ENCODE data around the gene MVB12B.
"Not testable (repeated sequence)": the region's sequence is repeated elsewhere in the genome, so short reads cannot be mapped to it uniquely, and the experiment has no call there.

MVB12B gene

DNA sequence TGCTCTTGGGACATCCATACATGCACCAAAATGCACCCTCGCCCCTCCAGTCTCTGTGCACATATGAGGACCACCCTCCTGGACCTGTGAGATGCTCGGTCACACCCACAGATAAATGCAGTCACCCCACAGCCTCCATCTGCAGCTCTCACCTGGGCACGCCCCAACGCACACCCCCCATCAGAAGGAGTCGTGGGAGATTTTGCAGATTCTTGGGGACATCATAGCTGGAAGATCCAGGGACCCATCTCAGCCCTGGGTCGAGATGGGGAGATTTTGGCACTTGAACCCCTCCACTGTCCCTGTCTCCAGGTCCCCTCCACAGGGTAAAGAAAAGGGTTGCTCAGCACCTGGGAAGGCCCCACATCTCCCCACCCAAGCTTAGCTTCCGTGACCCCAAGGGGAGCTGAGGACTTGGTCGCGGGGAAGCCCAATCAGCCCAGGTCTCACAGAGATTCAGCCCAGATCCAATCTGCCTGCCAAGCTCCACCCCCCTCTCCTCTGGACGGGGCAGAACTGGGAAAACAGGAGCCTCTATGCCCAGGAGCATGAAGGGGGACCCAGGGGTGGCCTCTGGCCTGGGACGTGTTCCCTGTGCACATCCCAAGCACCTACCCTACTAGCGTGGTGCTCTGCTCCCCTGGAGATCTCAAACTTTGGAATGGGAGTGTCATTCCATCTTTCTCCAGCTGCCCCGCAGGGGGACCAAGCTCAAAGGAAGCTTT lies 197.9 kb downstream of the MVB12B start:
- DNase-seq, result no peak

- DNase-seq, result no peak
These were observed 199.8 kb downstream of the MVB12B start for GRCh38 chr9:126526218-126527108.

DNA sequence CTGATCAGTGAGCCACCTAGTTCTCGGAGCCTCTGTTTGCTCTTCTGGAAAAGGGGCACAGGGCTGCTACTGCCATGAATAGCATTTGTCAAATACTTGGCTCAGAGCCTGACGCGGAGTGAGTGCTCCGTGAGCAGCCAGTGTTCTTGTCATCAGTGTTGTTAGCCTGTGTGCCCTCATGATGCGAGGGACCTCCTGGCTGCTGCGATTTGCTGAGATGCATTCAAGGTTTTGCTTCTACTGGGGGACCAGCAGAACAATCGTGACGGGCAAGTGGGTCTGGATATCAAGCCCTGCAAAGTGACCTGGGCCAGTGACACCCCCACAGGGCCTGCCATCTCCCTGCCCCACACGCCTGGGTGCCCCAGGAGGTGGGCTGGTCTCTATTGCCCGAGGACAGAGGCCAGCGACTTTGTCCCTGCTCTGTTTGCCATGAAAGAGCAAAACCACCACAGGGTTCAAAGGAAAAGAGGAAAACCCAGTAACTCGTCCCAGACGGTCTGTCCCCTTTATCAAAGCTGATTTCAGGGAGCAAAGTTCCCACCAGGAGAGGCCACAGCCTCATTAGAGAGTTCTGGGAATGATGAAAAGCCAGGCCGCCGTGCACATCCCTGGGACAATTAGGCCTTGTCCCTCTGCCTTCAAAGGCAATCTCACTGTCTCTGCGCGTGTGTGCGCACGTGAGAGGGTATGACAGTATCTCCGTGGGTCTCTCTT lies 200.6 kb downstream of the MVB12B start:
- DNase-seq, result no peak

- DNase-seq, result no peak
These were observed 201.5 kb downstream of the MVB12B start for GRCh38 chr9:126528111-126528510.

DNA sequence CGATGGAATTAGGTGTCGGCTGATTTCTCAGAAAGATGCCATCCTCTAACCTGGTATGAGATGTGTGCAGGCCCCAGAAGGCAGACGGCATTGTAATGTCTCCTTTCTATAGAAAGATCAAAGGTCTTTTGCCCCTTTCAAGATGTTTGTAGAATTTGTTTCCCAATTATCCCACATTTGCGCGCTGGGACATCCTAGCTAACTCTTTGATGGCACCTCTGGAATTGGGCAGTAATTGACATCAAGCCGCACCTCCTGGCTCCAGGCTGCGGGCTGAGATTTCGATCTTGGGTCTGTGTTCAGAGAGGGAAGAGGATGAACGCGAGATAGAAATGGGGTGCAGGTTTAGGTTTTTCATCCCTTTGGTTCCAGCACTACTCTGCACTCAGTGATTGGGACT lies 202.3 kb downstream of the MVB12B start:
- no peak for DNase-seq

GRCh38 chr9:126531035-126531571 lies 204.5 kb downstream of the MVB12B start:
- DNase-seq, result no peak

- DNase-seq, result no peak
These were observed 205.0 kb downstream of the MVB12B start for GRCh38 chr9:126531591-126531990.

GRCh38 chr9:126532019-126532462 lies 205.4 kb downstream of the MVB12B start:
- DNase-seq, result no peak

DNA sequence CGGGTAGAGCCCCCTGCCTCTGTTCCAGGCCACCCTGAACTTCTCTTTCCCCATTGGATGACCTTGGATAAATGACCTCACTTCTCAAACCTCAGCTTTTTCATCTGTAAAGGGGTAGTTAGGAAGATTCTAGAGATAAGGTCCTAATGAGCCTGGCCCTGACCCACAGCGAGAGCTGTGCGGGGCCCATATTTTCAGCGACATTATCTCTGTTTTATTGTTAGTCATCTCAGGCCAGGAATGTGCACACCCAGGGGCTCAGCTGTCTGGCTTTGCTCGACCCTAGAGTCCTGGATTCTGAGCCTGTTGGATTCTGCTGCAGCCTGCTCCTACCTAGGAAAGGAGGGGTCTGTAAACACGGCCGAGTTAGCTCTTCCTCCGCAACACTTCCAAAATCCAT lies 205.9 kb downstream of the MVB12B start:
- DNase-seq, result no peak

- DNase-seq, result no peak
These were observed 206.6 kb downstream of the MVB12B start for GRCh38 chr9:126532951-126533925.

DNA sequence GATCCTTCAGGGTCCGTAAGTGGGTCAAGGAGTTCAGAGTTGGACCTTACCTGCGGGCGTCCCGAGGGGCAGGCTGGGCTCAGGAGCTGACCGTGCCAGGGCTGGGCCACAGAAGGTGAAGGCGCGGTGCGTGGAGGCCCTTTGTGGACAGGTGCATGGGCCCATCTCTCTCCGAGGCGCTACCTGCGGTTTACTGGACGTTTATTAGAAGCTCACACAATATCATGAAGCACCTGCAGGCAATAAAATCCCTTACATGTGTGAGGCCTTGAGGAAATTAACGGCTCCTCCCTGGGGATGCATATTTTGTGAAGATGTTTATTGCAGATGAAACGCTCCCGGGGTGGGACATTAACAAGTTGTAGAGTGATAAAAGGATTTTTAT lies 207.3 kb downstream of the MVB12B start:
- no peak for DNase-seq

DNA sequence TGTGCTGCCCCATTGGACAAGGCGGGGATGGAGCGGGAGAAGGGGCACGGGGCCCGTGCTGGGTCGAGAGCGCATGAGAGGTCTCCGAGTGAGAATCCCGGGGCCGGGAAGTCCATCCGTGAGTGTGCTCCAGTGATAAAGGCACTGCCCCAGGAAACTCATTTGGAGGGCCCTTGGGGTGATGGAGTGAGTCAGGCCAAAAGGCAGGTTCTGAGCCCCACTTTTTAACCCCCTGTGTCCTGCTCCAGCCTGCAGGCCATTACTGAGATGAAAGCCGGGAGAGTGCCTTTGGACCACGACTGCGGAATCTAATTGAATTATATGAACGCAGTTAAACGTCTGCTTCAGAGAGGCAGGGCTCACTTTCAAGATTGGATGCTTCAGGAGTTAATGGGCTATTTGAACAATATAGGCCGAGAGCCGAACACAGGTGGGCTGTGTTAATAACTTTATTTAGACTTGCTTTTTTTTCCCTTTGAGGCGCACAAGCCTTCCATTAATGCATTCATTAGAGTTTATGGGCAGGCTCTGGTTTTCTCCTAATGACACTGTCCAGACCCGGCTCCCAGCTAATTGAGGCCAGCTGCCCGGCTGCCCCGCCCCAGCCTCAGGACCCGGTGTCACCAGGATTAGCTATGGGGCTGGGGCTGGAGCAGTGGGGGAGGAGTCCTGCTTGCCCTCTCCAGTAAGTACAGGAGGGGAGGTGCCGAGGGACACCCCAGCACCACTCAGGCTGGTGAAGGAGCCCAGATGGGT lies 208.0 kb downstream of the MVB12B start:
- no peak for DNase-seq

- no peak for DNase-seq
These were observed 209.5 kb downstream of the MVB12B start for GRCh38 chr9:126536131-126536530.

GRCh38 chr9:126536841-126537465 lies 210.3 kb downstream of the MVB12B start:
- no peak for DNase-seq

- no peak for DNase-seq
These were observed 211.9 kb downstream of the MVB12B start for GRCh38 chr9:126538550-126538949.

DNA sequence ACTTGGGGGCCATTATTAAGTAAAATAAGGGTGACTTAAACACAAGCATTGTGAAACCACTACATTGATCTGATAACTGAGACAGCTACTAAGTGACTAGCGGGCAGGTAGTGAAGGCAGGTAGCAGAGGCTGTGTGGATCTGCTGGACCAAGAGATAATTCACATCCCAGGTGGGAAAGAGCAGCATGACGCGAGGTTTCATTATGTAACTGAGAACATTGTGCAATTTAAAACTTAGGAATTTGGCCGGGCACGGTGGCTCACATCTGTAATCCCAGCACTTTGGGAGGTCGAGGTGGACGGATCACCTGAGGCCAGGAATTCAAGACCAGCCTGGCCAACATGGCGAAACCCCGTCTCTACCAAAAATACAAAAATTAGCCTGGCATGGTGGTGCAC lies 213.8 kb downstream of the MVB12B start:
- DNase-seq, result not testable (repeated sequence)

GRCh38 chr9:126543490-126543889 lies 216.9 kb downstream of the MVB12B start:
- DNase-seq, result no peak

GRCh38 chr9:126545106-126545505 lies 218.5 kb downstream of the MVB12B start:
- DNase-seq, result no peak

DNA sequence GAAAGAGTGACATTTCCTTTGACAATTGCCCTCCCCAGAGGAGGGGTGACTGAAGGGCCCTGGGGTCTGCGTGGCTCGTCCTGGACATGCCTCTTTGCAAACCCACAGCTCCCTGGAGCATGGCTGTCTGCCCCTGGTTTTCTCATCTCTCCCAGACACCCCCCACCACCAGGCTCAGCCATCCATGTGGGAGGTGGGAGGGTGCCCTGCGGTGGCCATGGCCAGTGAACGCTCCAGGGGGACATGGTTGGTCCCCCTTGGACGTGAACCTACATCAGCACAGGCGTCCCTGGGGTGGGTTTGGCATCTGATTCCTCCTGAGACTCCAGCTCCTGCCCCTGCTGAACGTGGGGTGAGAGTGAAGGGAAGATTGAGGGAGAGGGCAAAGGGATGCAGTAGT lies 219.4 kb downstream of the MVB12B start:
- no peak for DNase-seq

DNA sequence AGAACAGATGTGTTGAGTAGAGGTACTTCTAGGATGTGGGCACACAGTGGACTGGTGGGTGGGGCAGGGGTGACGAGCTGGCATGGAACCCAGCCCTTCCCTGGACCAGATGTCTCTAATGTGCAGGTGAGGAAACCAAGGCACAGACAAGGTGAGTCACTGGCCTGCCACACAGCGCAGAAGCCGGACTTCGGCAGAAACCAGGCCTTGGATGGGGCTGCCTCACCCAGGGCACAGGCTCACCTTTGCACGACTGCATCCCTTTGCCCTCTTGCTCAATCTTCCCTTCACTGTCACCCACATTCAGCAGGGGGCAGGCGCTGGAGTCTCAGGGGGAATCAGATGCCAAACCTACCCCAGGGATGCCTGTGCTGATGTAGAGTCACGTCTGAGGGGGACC lies 221.7 kb downstream of the MVB12B start:
- DNase-seq, result no peak
